Activated B cell treated with CpG ODN at 0.5 μM for 24 hours (primary cell): ENCODE measurements around the gene LST1. TPM values are rescaled to one million over a fixed set of nuclear protein-coding genes. Genes with fewer than 3 reads are reported as not detected.

Experiments used
- ATAC-seq: fragments of 200-7000 bp; cut with Tn5 transposase; one replicate; pipeline ENCODE4 v1.10.0; 2021; ENCODE audit warnings: low read depth, mild to moderate bottlenecking, moderate library complexity
- CTCF ChIA-PET: fragments of 350-600 bp; sonication (Branson Sonifier 250); formaldehyde crosslinking; loops from one replicate; lab custom pipeline; 2021; ENCODE audit warnings: antibody characterized with exemption; lab: Charles Lee
- POLR2A ChIA-PET: fragments of 350-600 bp; sonication (Branson Sonifier 250); formaldehyde crosslinking; loops from one replicate; lab custom pipeline; 2021; ENCODE audit warnings: antibody characterized with exemption; lab: Charles Lee
- DNase-seq: peaks from one replicate; pipeline ENCODE4 v3.0.0; 2022
- H3K27ac Mint-ChIP-seq: one replicate; pipeline ENCODE4 v1.8.0; 2020; ENCODE audit warnings: mixed read lengths
- H3K27me3 Mint-ChIP-seq: one replicate; pipeline ENCODE4 v1.8.0; 2021; ENCODE audit warnings: mixed read lengths
- H3K36me3 Mint-ChIP-seq: one replicate; pipeline ENCODE4 v1.8.0; 2021; ENCODE audit warnings: low read depth, mixed read lengths
- H3K4me1 Mint-ChIP-seq: one replicate; pipeline ENCODE4 v1.8.0; 2021; ENCODE audit warnings: mixed read lengths
- H3K4me3 Mint-ChIP-seq: one replicate; pipeline ENCODE4 v1.8.0; 2020; ENCODE audit warnings: mild to moderate bottlenecking, mixed read lengths
- H3K9me3 Mint-ChIP-seq: one replicate; pipeline ENCODE4 v1.8.0; 2020; ENCODE audit warnings: mixed read lengths
- intact Hi-C: fragments of 100-400 bp; cut with micrococcal nuclease; formaldehyde crosslinking; loops from one replicate; pipeline ENCODE4 v1.15.1; 2024
- total RNA-seq: library from RNA; stranded (reverse); gene quantifications from 2 replicates; pipeline ENCODE4 v1.2.3, GENCODE V29; 2022
- TF ChIP-seq, protein P1 (sequence below): fragments of 200-600 bp; IDR thresholded peaks from one replicate; pipeline ENCODE4 v1.8.0; 2022; ENCODE audit warnings: antibody characterized with exemption, mild to moderate bottlenecking

LST1 gene
- total RNA-seq, 1 donor from 2014 or later = 8.4 TPM

DNA sequence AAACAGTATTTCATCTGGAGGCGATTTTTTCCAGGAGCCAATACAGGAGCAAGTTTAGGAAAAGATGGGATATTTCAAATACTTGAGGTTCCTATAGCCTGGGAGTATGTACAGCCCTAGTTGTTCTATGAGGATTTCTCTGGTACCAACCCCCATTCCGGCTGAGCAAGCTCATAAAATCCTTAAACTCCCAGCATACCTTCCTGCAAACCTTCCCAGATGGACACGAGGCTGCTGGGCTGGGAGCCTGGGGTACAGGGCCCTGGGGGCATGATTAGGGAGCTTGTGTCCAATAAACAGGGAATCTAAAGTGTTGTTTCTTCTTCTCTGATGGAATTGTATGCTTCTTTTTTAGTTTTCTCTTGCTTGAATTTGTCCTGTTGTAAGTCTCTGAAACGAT is 35.9 kb downstream of the LST1 start:
- H3K4me1 Mint-ChIP-seq = peaks cover 27% of the 10 kb centered on the region
- peak overlapping the region; percentile 86 for H3K4me3 Mint-ChIP-seq
- peaks cover 1% of the 10 kb centered on the region for H3K9me3 Mint-ChIP-seq
- intact Hi-C loops = loop anchor here (2.0 to 5.0 kb wide), 5 partner anchors 41 to 1065 kb away; partner anchors contain the start of genes CLIC1, GNL1, NELFE and PRR3
- no peaks in the 10 kb centered on the region for H3K27me3 Mint-ChIP-seq
- peak overlapping the region; percentile 95 for H3K27ac Mint-ChIP-seq
- CTCF ChIA-PET = interaction anchor here (1.1 to 1.3 kb wide), 2 partner anchors 24 to 71 kb away, joined by 4 to 5 read pairs; no protein-coding TSS in a partner anchor
- no peak for DNase-seq
- TF ChIP-seq, protein P1, sequence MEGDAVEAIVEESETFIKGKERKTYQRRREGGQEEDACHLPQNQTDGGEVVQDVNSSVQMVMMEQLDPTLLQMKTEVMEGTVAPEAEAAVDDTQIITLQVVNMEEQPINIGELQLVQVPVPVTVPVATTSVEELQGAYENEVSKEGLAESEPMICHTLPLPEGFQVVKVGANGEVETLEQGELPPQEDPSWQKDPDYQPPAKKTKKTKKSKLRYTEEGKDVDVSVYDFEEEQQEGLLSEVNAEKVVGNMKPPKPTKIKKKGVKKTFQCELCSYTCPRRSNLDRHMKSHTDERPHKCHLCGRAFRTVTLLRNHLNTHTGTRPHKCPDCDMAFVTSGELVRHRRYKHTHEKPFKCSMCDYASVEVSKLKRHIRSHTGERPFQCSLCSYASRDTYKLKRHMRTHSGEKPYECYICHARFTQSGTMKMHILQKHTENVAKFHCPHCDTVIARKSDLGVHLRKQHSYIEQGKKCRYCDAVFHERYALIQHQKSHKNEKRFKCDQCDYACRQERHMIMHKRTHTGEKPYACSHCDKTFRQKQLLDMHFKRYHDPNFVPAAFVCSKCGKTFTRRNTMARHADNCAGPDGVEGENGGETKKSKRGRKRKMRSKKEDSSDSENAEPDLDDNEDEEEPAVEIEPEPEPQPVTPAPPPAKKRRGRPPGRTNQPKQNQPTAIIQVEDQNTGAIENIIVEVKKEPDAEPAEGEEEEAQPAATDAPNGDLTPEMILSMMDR = no peak
- H3K36me3 Mint-ChIP-seq = peaks cover 60% of the 10 kb centered on the region
- no peak for ATAC-seq
- POLR2A ChIA-PET = interaction anchor here (0.5 to 2.9 kb wide), 16 partner anchors 9 to 1007 kb away, joined by 3 to 21 read pairs (median 6); partner anchors contain the start of genes BAG6, DDAH2, DDX39B and GPANK1

DNA sequence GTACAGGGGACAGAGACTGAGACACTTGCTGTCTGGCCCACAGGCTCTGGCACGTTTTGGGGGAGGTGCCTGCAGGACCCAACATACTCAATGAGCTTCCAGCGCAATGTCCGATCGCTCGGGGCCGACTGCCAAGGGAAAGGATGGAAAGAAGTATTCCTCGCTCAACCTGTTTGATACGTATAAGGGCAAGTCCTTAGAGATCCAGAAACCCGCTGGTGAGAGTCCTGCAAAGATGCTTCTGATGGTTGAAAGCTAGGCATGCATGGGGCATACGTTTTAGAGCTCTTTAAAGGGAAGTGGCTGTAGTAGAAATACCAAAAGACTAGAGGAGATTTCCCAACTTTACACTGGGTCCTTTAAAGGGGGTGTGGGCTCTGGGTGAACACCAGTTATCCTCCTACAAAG is 36.6 kb downstream of the LST1 start:
- Mint-ChIP-seq H3K4me1 (peaks cover 27% of the 10 kb centered on the region), H3K27ac (peak overlapping the region; percentile 95), H3K4me3 (peak overlapping the region; percentile 86), H3K9me3 (peaks cover 1% of the 10 kb centered on the region), H3K36me3 (peaks cover 66% of the 10 kb centered on the region), H3K27me3 (no peaks in the 10 kb centered on the region)
- CTCF ChIA-PET = interaction anchor here (1.3 kb wide), 1 partner anchor 24 kb away, joined by 5 read pairs; no protein-coding TSS in a partner anchor
- ATAC-seq = no peak
- intact Hi-C loops = loop anchor here (5.0 kb wide), 1 partner anchor 115 kb away; the partner anchor contains the start of gene CLIC1
- DNase-seq = no peak
- TF ChIP-seq, protein P1 = no peak
- POLR2A ChIA-PET = interaction anchor here (0.6 to 1.9 kb wide), 9 partner anchors 9 to 160 kb away, joined by 3 to 21 read pairs (median 3); partner anchors contain the start of genes BAG6 and NCR3

DNA sequence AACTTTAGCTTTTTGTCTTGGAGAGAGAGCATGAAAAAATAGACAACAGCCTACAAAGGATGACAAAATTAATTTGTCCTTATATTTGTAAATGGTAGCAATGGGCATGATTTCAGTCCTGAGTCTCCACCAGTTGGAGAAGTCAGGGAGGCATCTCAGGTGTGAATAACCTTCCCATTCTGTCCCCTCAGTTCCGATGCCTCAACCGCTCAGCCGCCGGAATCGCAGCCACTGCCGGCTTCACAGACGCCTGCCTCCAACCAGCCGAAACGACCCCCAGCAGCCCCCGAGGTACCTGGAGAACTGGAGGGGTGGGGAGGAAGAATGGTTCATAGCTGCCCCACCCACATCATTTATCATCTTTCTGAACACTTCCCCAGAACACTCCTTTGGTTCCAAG is 38.0 kb downstream of the LST1 start:
- Mint-ChIP-seq H3K27ac (no peak overlapping the region), H3K36me3 (peaks cover 80% of the 10 kb centered on the region), H3K4me1 (peaks cover 27% of the 10 kb centered on the region), H3K27me3 (no peaks in the 10 kb centered on the region), H3K9me3 (peaks cover 1% of the 10 kb centered on the region), H3K4me3 (no peak overlapping the region)
- no peak for DNase-seq
- POLR2A ChIA-PET = interaction anchor here (0.6 to 3.6 kb wide), 3 partner anchors 13 to 258 kb away, joined by 3 to 15 read pairs (median 9); partner anchors contain the start of gene BAG6
- TF ChIP-seq, protein P1 = no peak
- CTCF ChIA-PET = no interaction called here
- ATAC-seq = no peak
- intact Hi-C loops = loop anchor here (5.0 kb wide), 1 partner anchor 113 kb away; the partner anchor contains the start of gene CLIC1

DNA sequence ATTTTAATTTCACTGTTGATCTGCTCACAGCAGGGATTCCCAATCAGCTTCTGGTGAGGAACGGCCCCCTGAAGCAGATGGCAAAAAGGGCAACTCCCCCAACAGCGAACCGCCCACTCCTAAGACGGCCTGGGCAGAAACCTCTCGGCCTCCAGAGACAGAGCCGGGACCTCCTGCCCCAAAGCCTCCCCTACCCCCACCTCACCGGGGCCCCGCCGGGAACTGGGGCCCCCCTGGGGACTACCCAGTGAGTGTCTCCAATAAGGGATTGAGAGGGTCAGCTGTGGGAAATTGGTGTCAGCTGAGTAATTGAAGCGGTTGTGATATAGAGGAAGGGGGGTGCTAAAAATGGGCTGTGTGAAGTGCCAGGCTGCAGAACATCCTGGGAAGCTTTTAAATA is 40.9 kb downstream of the LST1 start:
- ChIA-PET CTCF (interaction anchor here (0.7 to 1.1 kb wide), 2 partner anchors 29 to 76 kb away, joined by 4 to 5 read pairs; no protein-coding TSS in a partner anchor), POLR2A (interaction anchor here (0.6 to 3.6 kb wide), 2 partner anchors 25 to 76 kb away, joined by 3 to 15 read pairs; partner anchors contain the start of genes ABHD16A and BAG6)
- Mint-ChIP-seq H3K9me3 (no peaks in the 10 kb centered on the region), H3K27me3 (no peaks in the 10 kb centered on the region), H3K4me1 (peaks cover 9% of the 10 kb centered on the region), H3K27ac (peak overlapping the region; percentile 52), H3K36me3 (peaks cover 94% of the 10 kb centered on the region), H3K4me3 (no peak overlapping the region)
- ATAC-seq = no peak
- no peak for DNase-seq
- intact Hi-C loops = no loop called here
- TF ChIP-seq, protein P1 = no peak

DNA sequence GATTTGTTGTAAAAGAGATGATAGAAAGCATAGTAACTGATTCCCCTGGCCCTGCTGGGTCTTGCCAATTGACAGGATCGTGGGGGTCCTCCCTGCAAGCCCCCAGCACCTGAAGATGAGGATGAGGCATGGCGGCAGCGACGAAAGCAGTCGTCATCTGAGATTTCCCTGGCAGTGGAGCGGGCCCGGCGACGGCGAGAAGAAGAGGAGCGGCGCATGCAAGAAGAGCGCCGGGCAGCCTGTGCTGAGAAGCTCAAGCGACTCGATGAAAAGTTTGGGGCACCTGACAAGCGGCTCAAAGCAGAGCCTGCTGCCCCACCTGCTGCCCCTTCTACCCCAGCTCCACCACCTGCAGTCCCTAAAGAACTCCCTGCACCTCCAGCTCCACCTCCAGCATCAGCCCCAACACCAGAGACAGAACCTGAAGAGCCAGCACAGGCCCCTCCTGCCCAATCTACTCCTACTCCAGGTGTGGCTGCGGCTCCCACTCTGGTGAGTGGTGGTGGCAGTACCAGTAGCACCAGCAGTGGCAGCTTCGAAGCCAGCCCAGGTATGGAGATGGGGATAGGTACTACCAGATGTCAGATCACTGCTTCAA is 41.7 kb downstream of the LST1 start:
- peaks cover under 1% of the 10 kb centered on the region for H3K4me1 Mint-ChIP-seq
- DNase-seq = no peak
- H3K36me3 Mint-ChIP-seq = peaks cover 93% of the 10 kb centered on the region
- no peaks in the 10 kb centered on the region for H3K9me3 Mint-ChIP-seq
- H3K4me3 Mint-ChIP-seq = no peak overlapping the region
- no peaks in the 10 kb centered on the region for H3K27me3 Mint-ChIP-seq
- ChIA-PET POLR2A (interaction anchor here (0.5 kb wide), 1 partner anchor 43 kb away, joined by 4 read pairs; no protein-coding TSS in a partner anchor), CTCF (no interaction called here)
- H3K27ac Mint-ChIP-seq = no peak overlapping the region
- no peak for ATAC-seq
- TF ChIP-seq, protein P1 = no peak
- intact Hi-C loops = no loop called here
